H9 (cell line): ENCODE data around the gene OLIG1. TPM values are rescaled to one million over a fixed set of nuclear protein-coding genes. Genes with fewer than 3 reads are reported as not detected.

Experiments
- DNase-seq: peaks from one replicate; pipeline ENCODE4 v3.0.0-alpha.2; 2017
- H2AFZ ChIP-seq: one replicate; pipeline ENCODE4 v1.6.1; 2013; ENCODE audit warnings: mild to moderate bottlenecking, low read length, control low read depth, moderate library complexity
- H2AK5ac ChIP-seq: 2 replicates; pipeline ENCODE4 v1.6.1; 2013; ENCODE audit warnings: low read length, control low read depth, mixed read lengths; ENCODE audit not compliant: insufficient read length
- H2BK120ac ChIP-seq: one replicate; pipeline ENCODE4 v1.6.1; 2013; ENCODE audit warnings: low read depth, mild to moderate bottlenecking, low read length, control low read depth, inconsistent platforms; ENCODE audit not compliant: poor library complexity, severe bottlenecking
- H2BK12ac ChIP-seq: 2 replicates; pipeline ENCODE4 v1.6.1; 2013; ENCODE audit warnings: low read length, control low read depth, mixed read lengths, low read depth; ENCODE audit not compliant: insufficient read length
- H2BK15ac ChIP-seq: 2 replicates; pipeline ENCODE4 v1.6.1; 2013; ENCODE audit warnings: low read depth, low read length, control low read depth
- H2BK20ac ChIP-seq: one replicate; pipeline ENCODE4 v1.6.1; 2013; ENCODE audit warnings: low read depth, mild to moderate bottlenecking, low read length, control low read depth, inconsistent platforms; ENCODE audit not compliant: poor library complexity, severe bottlenecking
- H2BK5ac ChIP-seq: 2 replicates; pipeline ENCODE4 v1.6.1; 2013; ENCODE audit warnings: low read length, control low read depth, mixed read lengths; ENCODE audit not compliant: insufficient read length
- H3K14ac ChIP-seq: 2 replicates; pipeline ENCODE4 v1.6.1; 2013; ENCODE audit warnings: low read length, control low read depth; ENCODE audit not compliant: insufficient read depth
- H3K18ac ChIP-seq: 2 replicates; pipeline ENCODE4 v1.6.1; 2013; ENCODE audit warnings: low read depth, mild to moderate bottlenecking, mixed read lengths, low read length, control low read depth; ENCODE audit not compliant: insufficient read length
- H3K23ac ChIP-seq: 2 replicates; pipeline ENCODE4 v1.6.1; 2013; ENCODE audit warnings: low read length, control low read depth, mixed read lengths, low read depth; ENCODE audit not compliant: insufficient read length
- H3K23me2 ChIP-seq: 2 replicates; pipeline ENCODE4 v1.6.1; 2013; ENCODE audit warnings: low read depth, mild to moderate bottlenecking, mixed read lengths, low read length, control low read depth; ENCODE audit not compliant: insufficient read length, poor library complexity, severe bottlenecking
- H3K27ac ChIP-seq: 2 replicates; pipeline ENCODE4 v1.5.1; 2013; ENCODE audit warnings: low read length, control low read depth, mixed read lengths, low read depth; ENCODE audit not compliant: insufficient read length
- H3K27me3 ChIP-seq: 2 replicates; pipeline ENCODE4 v1.6.1; 2013; ENCODE audit warnings: low read length, control low read depth, inconsistent platforms; ENCODE audit not compliant: insufficient read depth
- H3K4ac ChIP-seq: 2 replicates; pipeline ENCODE4 v1.6.1; 2013; ENCODE audit warnings: low read depth, mild to moderate bottlenecking, control low read depth, inconsistent platforms, low read length, moderate library complexity
- H3K4me1 ChIP-seq: 2 replicates; pipeline ENCODE4 v1.6.1; 2013; ENCODE audit warnings: low read length, control low read depth, inconsistent platforms; ENCODE audit not compliant: insufficient read depth
- H3K4me2 ChIP-seq: 2 replicates; pipeline ENCODE4 v1.6.1; 2013; ENCODE audit warnings: low read length, control low read depth, mixed read lengths; ENCODE audit not compliant: insufficient read length, insufficient read depth
- H3K56ac ChIP-seq: 2 replicates; pipeline ENCODE4 v1.6.1; 2013; ENCODE audit warnings: low read depth, mild to moderate bottlenecking, mixed read lengths, low read length, control low read depth; ENCODE audit not compliant: insufficient read length
- H3K79me1 ChIP-seq: 2 replicates; pipeline ENCODE4 v1.6.1; 2013; ENCODE audit warnings: low read depth, mild to moderate bottlenecking, moderate library complexity, low read length, control low read depth, inconsistent platforms; ENCODE audit not compliant: insufficient read depth, poor library complexity, severe bottlenecking
- H3K79me2 ChIP-seq: 2 replicates; pipeline ENCODE4 v1.6.1; 2013; ENCODE audit warnings: low read length, control low read depth, inconsistent platforms; ENCODE audit not compliant: insufficient read depth
- H3K9ac ChIP-seq: 2 replicates; pipeline ENCODE4 v1.6.1; 2013; ENCODE audit warnings: low read length, control low read depth, mixed read lengths; ENCODE audit not compliant: insufficient read length; ENCODE audit errors: extremely low read depth
- H3K9me3 ChIP-seq: one replicate; pipeline ENCODE4 v1.6.1; 2013; ENCODE audit warnings: low read depth, low read length, inconsistent platforms; ENCODE audit not compliant: control insufficient read depth
- H3T11ph ChIP-seq: one replicate; pipeline ENCODE4 v1.6.1; 2013; ENCODE audit warnings: mild to moderate bottlenecking, low read length, control low read depth, inconsistent platforms
- H4K20me1 ChIP-seq: one replicate; pipeline ENCODE4 v1.6.1; 2013; ENCODE audit not compliant: control insufficient read depth, insufficient read length, insufficient read depth
- H4K5ac ChIP-seq: 2 replicates; pipeline ENCODE4 v1.6.1; 2013; ENCODE audit warnings: low read depth, mild to moderate bottlenecking, mixed read lengths, low read length, control low read depth; ENCODE audit not compliant: insufficient read length
- H4K8ac ChIP-seq: replicated peaks from 2 replicates; pipeline ENCODE4 v1.6.1; 2013; ENCODE audit warnings: low read length, control low read depth, mixed read lengths, low read depth; ENCODE audit not compliant: insufficient read length
- H4K91ac ChIP-seq: 2 replicates; pipeline ENCODE4 v1.6.1; 2013; ENCODE audit warnings: low read depth, mild to moderate bottlenecking, moderate library complexity, mixed read lengths, low read length, control low read depth; ENCODE audit not compliant: insufficient read length
- H3K27ac Mint-ChIP-seq, 3 experiments: 2 replicates in 2 of 3; 3 replicates in 1 of 3; pipeline ENCODE4 v1.8.0; 2020 to 2021; ENCODE audit warnings: mixed read lengths in 3 of 3, mild to moderate bottlenecking in 1 of 3, moderate library complexity in 1 of 3
- H3K27me3 Mint-ChIP-seq: 2 replicates; pipeline ENCODE4 v1.8.0; 2021; ENCODE audit warnings: low read depth, mild to moderate bottlenecking, moderate library complexity, mixed read lengths
- H3K36me3 Mint-ChIP-seq, 3 experiments: 2 replicates in 2 of 3; 3 replicates in 1 of 3; pipeline ENCODE4 v1.8.0; 2020 to 2021; ENCODE audit warnings: low read depth in 3 of 3, mixed read lengths in 3 of 3; ENCODE audit not compliant: insufficient read depth in 1 of 3
- H3K4me1 Mint-ChIP-seq, 2 experiments: 2 replicates each; pipeline ENCODE4 v1.8.0; 2020; ENCODE audit warnings: mixed read lengths in 2 of 2
- H3K4me3 Mint-ChIP-seq, 2 experiments: 2 replicates in 1 of 2; 3 replicates in 1 of 2; pipeline ENCODE4 v1.8.0; 2020 to 2021; ENCODE audit warnings: mild to moderate bottlenecking in 2 of 2, mixed read lengths in 2 of 2, moderate library complexity in 1 of 2
- H3K9me3 Mint-ChIP-seq, 2 experiments: 2 replicates in 1 of 2; 3 replicates in 1 of 2; pipeline ENCODE4 v1.8.0; 2020; ENCODE audit warnings: mild to moderate bottlenecking in 2 of 2, mixed read lengths in 2 of 2, moderate library complexity in 1 of 2
- CTCF ChIP-seq: fragments of 200-600 bp; sonication (generic); conservative IDR thresholded peaks from 3 replicates; pipeline ENCODE4 v1.8.0; 2021; ENCODE audit warnings: antibody characterized with exemption, mild to moderate bottlenecking
- WGBS: extraction: QIAGEN DNeasy Blood & Tissue Kit; methylation state at CpG from one replicate; pipeline ENCODE4 v1.1.7; 2013; ENCODE audit warnings: missing lambda C conversion rate, low lambda C conversion rate, mixed read lengths; ENCODE audit not compliant: insufficient read length; ENCODE audit errors: extremely low coverage; 5-methylcytosine and 5-hydroxymethylcytosine counted together
- total RNA-seq: library from RNA; stranded (reverse); gene quantifications from 2 replicates; pipeline ENCODE4 v1.2.1, GENCODE V29; 2021

The OLIG1 gene
- total RNA-seq, 1 experiment from 2014 or later = 0.31 TPM

DNA sequence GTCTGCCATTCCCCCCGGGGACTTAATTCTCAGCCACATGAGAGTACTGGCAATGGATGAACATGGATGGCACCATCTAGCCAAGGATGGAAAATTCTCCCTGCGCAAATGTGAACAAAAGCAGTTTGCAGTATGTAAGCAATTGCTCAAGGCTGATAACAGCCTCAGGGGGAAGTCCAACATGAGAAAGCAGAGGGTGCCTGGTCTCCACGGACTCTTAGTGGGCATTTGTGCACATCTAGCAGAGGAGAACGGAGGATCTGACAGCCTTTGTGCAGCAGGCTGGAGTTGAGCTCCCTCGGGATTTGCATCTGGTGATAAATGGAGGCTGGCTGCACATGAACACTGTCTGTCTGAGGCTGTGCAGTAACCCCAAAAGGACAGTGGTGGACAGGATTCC lies 13.9 kb upstream of the OLIG1 start:
- Histone ChIP-seq H3K9ac (no peak overlapping the region), H3K79me2 (no peaks in the 10 kb centered on the region), H4K20me1 (no peaks in the 10 kb centered on the region), H3K4me1 (no peaks in the 10 kb centered on the region), H3K23me2 (no peaks in the 10 kb centered on the region), H3K79me1 (no peaks in the 10 kb centered on the region), H3K27me3 (no peaks in the 10 kb centered on the region; the same call in 1 of the 2 replicates), H2BK20ac (no peak overlapping the region), H4K5ac (no peak overlapping the region), H2BK120ac (no peak overlapping the region), H3K4me2 (no peak overlapping the region), H3K9me3 (no peaks in the 10 kb centered on the region), H2BK12ac (no peak overlapping the region), H3T11ph (no peak overlapping the region), H2AK5ac (no peak overlapping the region), H3K4ac (no peak overlapping the region), H3K23ac (no peak overlapping the region), H4K8ac (no peak overlapping the region), H2BK5ac (no peak overlapping the region), H3K18ac (no peak overlapping the region), H4K91ac (no peak overlapping the region), H2BK15ac (no peak overlapping the region), H3K27ac (no peak overlapping the region), H2AFZ (no peak overlapping the region), H3K56ac (no peak overlapping the region), H3K14ac (no peak overlapping the region)
- no peaks in the 10 kb centered on the region; a peak in 1 of 7 replicates for H3K36me3 Mint-ChIP-seq
- WGBS = no CpG with 5 or more reads among the region's 5 CpGs
- TF ChIP-seq CTCF = no peak
- DNase-seq = no peak
- H3K9me3 Mint-ChIP-seq = no peaks in the 10 kb centered on the region
- no peak overlapping the region for H3K27ac Mint-ChIP-seq
- H3K4me1 Mint-ChIP-seq = no peaks in the 10 kb centered on the region; a peak in 1 of 4 replicates
- H3K4me3 Mint-ChIP-seq = no peak overlapping the region
- H3K27me3 Mint-ChIP-seq = peaks cover 49% of the 10 kb centered on the region
